Neural crest cell (in vitro differentiated cells): ENCODE data around the gene ACVR1B. TPM values are rescaled to one million over a fixed set of nuclear protein-coding genes. Genes with fewer than 3 reads are reported as not detected.

Experiments used
- DNase-seq: peaks from one replicate; pipeline ENCODE4 v3.0.0; 2021; ENCODE audit warnings: low read depth, mixed read lengths, low spot score
- H3K27ac Mint-ChIP-seq: one replicate; pipeline ENCODE4 v1.8.0; 2021; ENCODE audit warnings: mild to moderate bottlenecking, mixed read lengths; ENCODE audit not compliant: unreplicated experiment
- H3K27me3 Mint-ChIP-seq: 2 replicates; pipeline ENCODE4 v1.8.0; 2021; ENCODE audit warnings: low read depth, mild to moderate bottlenecking, mixed read lengths
- H3K36me3 Mint-ChIP-seq: 2 replicates; pipeline ENCODE4 v1.8.0; 2021; ENCODE audit warnings: low read depth, mild to moderate bottlenecking, mixed read lengths
- H3K4me1 Mint-ChIP-seq: 2 replicates; pipeline ENCODE4 v1.8.0; 2021; ENCODE audit warnings: mixed read lengths
- H3K4me3 Mint-ChIP-seq: one replicate; pipeline ENCODE4 v1.8.0; 2021; ENCODE audit warnings: mild to moderate bottlenecking, mixed read lengths
- H3K9me3 Mint-ChIP-seq: 2 replicates; pipeline ENCODE4 v1.8.0; 2021; ENCODE audit warnings: mixed read lengths
- total RNA-seq: library from RNA; stranded (reverse); gene quantifications from 2 replicates; pipeline ENCODE4 v1.2.1, GENCODE V29; 2021
- TF ChIP-seq, protein P1 (sequence below): fragments of 200-600 bp; sonication (generic); conservative IDR thresholded peaks from 2 replicates; pipeline ENCODE4 v1.5.0; 2021; ENCODE audit warnings: antibody characterized with exemption, mild to moderate bottlenecking

ACVR1B gene
- total RNA-seq, 1 donor from 2014 or later: 34.3 TPM

DNA sequence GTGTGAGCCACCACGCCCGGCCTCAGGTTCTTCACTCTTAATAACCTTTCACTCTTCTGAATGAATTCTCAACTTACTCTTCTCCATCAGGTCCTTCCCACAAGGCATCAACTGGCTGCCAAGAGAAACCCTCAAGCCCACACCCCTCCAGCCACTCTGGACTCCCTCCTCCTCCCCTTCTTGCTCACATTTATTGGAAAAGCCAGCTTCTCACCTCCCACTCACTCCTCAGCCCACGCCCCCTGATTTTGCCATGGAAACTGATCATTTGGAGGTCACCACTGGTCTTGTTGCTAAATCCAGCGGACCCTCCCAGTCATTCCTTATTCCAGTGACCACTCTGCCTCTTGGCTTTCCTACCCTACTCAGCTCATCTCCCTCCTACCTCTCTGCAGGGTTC is 17.4 kb upstream of the ACVR1B start:
- Mint-ChIP-seq H3K9me3 (no peaks in the 10 kb centered on the region), H3K4me3 (no peak overlapping the region), H3K36me3 (no peaks in the 10 kb centered on the region), H3K4me1 (no peaks in the 10 kb centered on the region), H3K27me3 (peaks cover 3% of the 10 kb centered on the region), H3K27ac (no peak overlapping the region)
- DNase-seq: no peak
- TF ChIP-seq, protein P1, sequence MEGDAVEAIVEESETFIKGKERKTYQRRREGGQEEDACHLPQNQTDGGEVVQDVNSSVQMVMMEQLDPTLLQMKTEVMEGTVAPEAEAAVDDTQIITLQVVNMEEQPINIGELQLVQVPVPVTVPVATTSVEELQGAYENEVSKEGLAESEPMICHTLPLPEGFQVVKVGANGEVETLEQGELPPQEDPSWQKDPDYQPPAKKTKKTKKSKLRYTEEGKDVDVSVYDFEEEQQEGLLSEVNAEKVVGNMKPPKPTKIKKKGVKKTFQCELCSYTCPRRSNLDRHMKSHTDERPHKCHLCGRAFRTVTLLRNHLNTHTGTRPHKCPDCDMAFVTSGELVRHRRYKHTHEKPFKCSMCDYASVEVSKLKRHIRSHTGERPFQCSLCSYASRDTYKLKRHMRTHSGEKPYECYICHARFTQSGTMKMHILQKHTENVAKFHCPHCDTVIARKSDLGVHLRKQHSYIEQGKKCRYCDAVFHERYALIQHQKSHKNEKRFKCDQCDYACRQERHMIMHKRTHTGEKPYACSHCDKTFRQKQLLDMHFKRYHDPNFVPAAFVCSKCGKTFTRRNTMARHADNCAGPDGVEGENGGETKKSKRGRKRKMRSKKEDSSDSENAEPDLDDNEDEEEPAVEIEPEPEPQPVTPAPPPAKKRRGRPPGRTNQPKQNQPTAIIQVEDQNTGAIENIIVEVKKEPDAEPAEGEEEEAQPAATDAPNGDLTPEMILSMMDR: no peak

DNA sequence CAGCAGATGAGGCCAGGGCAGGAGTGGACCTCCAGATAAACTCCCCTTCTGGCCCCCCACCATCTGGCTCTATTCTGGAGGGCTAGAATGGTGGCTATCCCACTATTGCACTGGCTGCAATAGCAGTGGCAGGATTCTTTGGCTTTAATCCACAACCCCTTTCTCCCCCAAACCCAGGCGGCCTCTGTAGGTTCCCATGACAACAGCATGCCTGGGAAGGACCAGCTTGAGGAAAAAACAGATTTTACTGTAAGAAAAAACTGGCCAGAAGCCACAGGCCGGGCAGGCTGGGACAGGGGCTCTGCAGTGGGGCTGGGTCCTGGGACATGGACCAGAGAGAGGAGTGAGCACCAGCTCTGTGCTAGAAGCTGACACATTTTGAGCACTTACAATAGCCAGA is 13.6 kb upstream of the ACVR1B start:
- no peak for DNase-seq
- H3K27ac Mint-ChIP-seq: no peak overlapping the region
- H3K4me3 Mint-ChIP-seq: no peak overlapping the region
- TF ChIP-seq, protein P1: no peak
- peaks cover 3% of the 10 kb centered on the region for H3K27me3 Mint-ChIP-seq
- H3K36me3 Mint-ChIP-seq: no peaks in the 10 kb centered on the region
- H3K4me1 Mint-ChIP-seq: peaks cover 6% of the 10 kb centered on the region
- H3K9me3 Mint-ChIP-seq: no peaks in the 10 kb centered on the region

DNA sequence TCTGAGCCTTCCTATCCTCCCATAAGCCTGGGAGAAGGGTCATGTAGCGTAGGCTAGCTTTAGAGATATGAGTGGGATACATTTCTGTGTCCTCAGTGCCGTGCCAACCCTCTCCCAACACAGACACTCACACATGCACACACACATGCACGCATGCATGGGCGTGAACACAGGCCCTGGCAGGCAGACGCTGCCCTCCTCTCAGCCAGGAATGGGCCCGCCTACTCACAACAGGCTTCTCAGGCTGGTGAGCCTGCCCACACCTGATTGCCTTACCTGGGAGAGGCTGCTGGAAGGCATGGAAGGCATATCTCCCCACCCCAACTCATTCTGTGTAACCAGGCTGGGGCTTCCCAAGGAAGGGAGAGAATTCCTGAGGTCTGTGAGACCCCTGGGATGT is 12.8 kb upstream of the ACVR1B start:
- TF ChIP-seq, protein P1: no peak
- Mint-ChIP-seq H3K9me3 (no peaks in the 10 kb centered on the region), H3K4me3 (no peak overlapping the region), H3K4me1 (peaks cover 6% of the 10 kb centered on the region), H3K27me3 (peaks cover 3% of the 10 kb centered on the region), H3K36me3 (peaks cover 3% of the 10 kb centered on the region), H3K27ac (no peak overlapping the region)
- no peak for DNase-seq

DNA sequence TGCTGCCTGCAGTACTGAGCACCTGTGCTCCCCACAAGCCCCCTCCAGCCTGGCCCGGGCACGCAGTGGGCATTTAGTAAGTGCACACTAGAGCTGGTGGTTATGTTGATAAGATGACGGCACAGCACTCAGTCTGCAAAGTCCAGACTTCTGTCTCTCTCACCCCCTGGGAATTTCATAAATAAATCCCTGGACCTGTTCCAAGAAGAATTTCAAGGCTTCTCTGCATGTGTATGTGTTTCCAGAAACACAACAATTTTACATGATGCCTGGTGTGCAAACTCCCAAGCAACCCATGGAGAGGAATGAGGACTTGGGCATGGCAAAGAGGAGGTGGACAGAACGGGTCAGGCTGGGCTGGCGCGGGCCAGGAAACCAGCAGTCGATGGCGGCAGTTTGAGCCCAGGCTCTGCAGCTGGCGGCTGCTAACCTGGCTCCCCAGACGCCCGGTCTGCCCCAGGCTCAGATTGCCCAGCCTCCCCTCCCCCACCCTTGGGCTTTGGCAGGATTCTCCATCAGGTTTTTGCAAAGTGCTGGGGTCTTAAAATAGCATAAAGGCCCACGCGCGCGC is 10.4 kb upstream of the ACVR1B start:
- Mint-ChIP-seq H3K4me1 (peaks cover 6% of the 10 kb centered on the region), H3K27me3 (no peaks in the 10 kb centered on the region), H3K9me3 (peaks cover 12% of the 10 kb centered on the region), H3K4me3 (no peak overlapping the region), H3K27ac (no peak overlapping the region), H3K36me3 (peaks cover 12% of the 10 kb centered on the region)
- TF ChIP-seq, protein P1: no peak
- no peak for DNase-seq

DNA sequence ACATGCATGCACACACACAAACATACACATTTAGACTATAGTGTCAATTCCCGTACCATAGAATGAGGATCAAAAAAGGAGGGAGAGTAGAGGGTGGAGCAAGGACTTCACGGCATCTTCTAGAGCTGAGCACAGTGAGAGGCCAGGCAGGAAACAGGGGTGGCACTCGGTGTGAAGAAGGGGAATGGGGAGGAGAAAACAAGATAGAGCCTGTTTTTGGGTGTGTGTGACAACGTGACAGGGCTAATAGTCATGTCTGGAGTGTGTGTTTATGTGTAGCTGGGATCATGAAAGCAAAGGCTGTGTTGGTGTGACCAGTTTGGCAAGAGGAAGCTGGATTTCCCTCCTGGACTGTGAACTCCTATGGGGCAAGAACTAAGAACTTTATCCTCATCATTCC is 9.9 kb upstream of the ACVR1B start:
- Mint-ChIP-seq H3K4me3 (no peak overlapping the region), H3K4me1 (peaks cover 6% of the 10 kb centered on the region)
- TF ChIP-seq, protein P1: no peak

More for the DNA sequence above, 9.9 kb upstream of the ACVR1B start:
- H3K9me3 Mint-ChIP-seq: peaks cover 16% of the 10 kb centered on the region
- DNase-seq: no peak
- H3K36me3 Mint-ChIP-seq: peaks cover 14% of the 10 kb centered on the region
- no peaks in the 10 kb centered on the region for H3K27me3 Mint-ChIP-seq
- no peak overlapping the region for H3K27ac Mint-ChIP-seq
